GM19239 (cell line): ENCODE data around the gene EXOC1.
A peak's percentile ranks its signal among the peaks of the same experiment; 100 is the strongest.

Source experiments
- DNase-seq: peaks from one replicate; pipeline ENCODE4 v3.0.0; 2011; ENCODE audit warnings: low spot score; ENCODE audit not compliant: insufficient read length
- FAIRE-seq: peaks from 2 replicates; lab custom pipeline; 2011; peaks lifted over from hg19 to GRCh38; lab: Jason Lieb, UNC

Gene EXOC1

GRCh38 chr4:55941881-55942396, 88.5 kb downstream of the EXOC1 start:
- DNase-seq (no peak), FAIRE-seq (no peak)

GRCh38 chr4:55947254-55947882, 93.9 kb downstream of the EXOC1 start:
- DNase-seq: no peak
- FAIRE-seq: peak; percentile 90

GRCh38 chr4:55947912-55948725, 94.7 kb downstream of the EXOC1 start:
- DNase-seq (no peak), FAIRE-seq (peak; percentile 63)

DNA sequence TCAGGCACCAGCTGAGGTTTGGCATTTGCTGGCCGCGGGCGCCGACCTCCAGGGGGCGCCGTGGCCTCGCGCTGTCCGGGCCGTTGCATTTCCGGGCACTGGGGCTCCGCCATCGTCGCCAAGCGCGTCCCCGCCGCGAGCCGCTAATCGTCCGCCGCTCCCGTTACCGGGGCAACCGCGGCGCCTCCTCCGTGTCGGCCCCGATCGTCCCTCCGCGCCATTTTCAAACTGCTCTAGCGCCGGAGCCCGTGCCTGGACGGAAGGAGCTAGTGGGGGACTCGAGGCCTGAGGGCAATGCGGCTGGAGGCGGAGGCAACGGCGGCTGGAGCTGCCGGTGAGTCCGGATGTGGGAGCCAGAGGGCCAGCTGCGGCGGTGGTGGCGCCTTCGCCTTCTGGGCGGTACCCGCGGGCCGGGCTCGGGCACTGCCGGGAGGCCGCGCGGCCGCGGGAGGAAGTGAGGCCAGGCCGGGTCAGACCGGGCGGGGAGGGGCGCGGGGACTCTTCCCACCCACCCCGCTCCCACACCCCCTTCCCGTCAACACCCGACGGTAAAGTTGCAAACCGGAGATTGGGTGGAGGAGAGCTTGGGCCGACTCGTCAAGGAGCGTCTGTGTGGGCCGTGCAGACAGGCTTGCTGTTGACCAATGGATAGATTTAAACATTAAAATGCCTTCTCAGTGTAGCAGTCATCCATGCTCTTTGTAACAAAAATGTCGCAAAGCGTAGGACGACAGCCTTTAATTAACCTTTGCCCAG, 95.5 kb downstream of the EXOC1 start, which contains the start of gene CEP135:
Gene CEP135, plus strand, starts transcription at position 220 of the 756 bp plus-strand sequence. CDS start 3,186 bp downstream, outside the sequence.
- peak; percentile 78 for DNase-seq
- peak; percentile 82 for FAIRE-seq

DNA sequence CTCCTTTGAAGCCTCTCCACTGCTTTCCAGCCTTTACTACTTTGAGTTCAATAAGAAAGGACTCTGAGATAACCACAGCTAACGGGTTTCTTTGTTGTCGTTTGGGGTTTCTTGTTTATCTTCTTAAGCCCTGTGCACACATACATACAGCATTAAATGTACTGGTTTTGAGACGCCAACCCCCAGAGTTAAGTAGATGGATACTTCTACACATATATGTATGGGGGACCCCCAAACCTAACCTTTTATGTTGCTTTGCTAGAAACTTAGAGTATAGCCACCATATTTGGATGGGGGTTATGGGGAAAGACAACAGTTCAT, 96.0 kb downstream of the EXOC1 start:
- FAIRE-seq (peak; percentile 82), DNase-seq (no peak)

GRCh38 chr4:55951191-55951922, 97.9 kb downstream of the EXOC1 start:
- DNase-seq: no peak
- no peak for FAIRE-seq
